CD4-positive, alpha-beta T cell treated with Interleukin-6 at 100 ng/mL for 8 hours (primary cell): Measurements from ENCODE around the gene POR.
"Not testable (repeated sequence)": the region's sequence is repeated elsewhere in the genome, so short reads cannot be mapped to it uniquely, and the experiment has no call there.

ENCODE experiments used
- DNase-seq: peaks from one replicate; pipeline ENCODE4 v3.0.0-alpha.2; 2020; ENCODE audit warnings: mixed read lengths, low spot score

Gene POR

DNA sequence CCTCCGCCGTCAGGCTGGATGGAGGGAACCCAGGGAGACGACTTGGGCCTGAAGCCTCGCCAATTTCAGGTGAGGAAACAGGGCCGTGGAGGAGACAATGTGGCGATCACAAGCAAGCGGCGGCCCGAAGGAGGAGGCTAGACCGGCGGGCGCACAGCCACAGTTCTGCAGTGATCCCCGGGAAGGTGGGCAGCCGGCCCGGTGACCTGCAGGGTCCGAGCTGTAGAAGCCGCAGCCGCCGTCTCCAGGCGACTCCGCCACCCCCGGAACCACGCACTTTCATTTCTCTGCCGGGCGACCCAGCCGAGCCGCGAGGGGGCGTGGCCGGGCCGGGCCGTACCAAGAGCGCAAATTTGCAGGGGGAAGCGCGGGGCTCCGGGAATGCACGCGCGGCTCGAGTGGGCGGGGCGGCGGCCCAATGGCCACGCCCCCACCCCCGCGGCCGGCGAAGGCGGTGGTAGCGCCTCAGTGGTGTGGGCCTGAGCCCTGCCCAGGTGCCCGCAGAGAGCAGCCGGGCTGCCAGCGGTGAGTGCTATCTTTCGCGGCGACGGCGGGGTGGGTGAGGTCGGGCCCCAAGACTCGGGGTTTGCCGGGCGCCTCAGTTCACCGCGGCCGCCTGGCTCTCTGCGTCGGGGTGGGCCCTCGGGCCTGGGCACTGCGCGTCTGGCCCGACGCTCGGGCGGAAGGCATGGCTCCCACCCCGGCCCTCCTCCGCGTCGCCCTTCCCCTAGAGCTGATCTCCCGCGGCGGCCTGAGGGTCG, at the start of gene POR:
Gene POR, plus strand, starts transcription at position 501 of the 761 bp plus-strand sequence. CDS start 38,847 bp downstream, outside the sequence.
- peak; percentile 96 for DNase-seq

DNA sequence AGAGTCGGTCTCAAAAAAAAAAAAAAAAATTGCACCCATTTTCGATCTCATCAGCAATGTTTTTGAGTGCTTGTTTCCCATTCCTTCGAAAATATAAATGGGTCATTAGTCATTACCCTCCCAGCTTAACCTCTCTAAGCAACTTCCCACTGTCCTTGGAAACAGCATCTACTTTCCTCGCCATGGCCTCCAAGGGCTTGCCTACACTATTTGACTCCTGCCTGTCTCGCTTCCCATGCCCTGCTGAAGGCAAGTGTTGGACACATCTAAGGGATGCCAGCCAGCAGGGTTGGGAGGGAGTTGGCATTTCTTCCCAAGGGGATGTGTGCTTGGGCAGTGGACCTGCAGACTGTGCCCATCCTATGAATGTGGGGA, 48.9 kb upstream of the POR start:
- DNase-seq, result no peak

DNA sequence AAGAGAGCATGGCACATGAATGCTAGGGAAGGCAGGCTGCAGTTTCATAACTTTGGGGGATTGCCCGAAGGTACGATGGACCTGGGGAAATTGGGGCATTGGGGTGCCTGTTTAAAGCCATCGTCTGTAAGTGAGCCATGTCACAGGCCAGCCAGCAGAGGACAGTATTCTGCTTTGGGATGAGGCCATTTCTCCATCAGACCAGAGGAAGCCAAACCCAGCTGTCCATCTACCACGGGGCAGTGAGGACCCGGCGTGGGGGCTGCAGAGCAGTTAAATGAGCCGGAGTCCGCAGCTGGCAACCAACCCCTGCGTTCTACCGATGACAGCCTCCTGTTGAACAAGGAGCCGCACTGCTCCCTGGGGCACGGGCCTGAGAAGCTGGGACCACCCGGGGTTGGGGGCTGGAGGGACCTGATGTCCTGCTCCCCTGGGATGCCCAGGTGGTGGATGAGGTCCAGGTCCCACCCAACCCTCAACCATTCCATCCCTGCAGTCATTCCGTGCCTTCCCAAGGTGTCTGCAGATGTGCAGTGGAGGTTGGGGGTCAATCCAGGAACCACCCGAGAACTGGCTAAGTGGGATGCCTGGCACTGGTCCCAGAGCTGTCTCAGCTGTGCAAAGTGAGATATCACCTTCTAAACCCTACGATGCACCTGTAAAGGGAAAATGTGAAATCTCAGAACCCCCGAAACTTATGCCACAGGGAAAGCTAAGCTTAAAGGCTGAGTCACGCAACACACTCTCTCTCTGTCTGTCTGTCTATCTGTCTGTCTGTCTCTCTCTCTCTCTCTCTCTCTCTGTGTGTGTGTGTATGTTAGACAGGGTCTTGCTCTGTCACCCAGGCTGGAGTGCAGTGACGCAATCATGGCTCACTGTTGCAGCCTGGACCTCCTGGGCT, 48.2 kb upstream of the POR start:
- peak; percentile 49 for DNase-seq

DNA sequence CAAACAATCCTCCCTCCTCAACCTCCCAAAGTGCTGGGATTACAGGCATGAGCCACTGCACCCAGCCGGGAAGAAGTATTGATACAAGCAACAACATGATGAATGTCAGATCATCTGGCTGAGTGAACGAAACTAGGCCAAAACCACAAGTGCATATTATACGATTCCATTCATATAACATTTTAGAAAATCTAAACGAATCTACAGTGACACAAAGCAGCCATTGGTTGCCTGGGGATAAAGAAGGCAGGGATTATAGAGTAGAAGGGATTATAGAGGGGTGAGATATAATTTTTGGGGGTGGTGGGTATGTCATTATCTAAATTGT, 47.6 kb upstream of the POR start:
- no peak for DNase-seq

DNA sequence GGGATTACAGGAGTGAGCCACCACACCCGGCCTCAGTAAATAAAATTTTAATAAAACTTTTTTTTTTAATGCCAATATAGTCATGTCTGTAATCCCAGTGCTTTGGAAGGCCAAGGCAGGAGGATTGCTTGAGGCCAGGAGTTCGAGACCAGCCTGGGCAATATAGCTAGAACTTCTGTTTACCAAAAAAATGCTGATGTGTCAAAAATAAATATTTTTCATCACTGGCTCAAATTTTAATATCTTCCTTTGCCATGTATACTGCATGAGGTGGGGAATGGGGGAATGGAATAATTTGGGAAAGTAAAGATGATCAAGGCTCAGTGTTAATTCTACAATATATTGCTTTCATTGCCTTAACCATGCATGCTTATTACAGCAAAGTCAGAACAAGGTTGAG, 46.8 kb upstream of the POR start:
- DNase-seq, result no peak

DNA sequence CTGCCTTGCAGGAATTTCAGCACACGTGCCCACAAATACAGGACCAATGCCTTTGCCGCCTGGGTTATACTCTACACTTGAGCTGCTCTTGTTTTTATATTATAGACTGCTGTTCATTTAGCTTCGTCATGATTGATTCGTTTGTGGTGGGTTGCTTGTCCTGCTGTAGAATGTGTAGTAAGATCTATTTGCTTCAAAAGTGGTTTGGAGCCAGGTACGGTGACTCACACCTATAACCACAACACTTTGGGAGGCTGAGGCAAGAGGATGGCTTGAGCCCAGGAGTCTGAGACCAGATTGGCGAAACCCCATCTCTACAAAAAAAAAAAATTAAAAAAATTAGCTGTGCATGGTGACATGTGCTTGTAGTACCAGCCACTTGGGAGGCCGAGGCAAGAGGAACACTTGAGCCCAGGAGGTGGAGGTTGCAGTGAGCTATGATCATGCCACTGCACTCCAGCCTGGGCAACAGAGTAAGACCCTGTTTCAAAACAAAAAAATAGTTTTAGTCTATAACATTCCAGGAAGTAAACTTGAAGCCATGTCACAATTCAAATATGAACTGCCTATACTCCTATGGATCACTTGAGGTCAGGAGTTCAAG, 45.1 kb upstream of the POR start:
- DNase-seq, result no peak

DNA sequence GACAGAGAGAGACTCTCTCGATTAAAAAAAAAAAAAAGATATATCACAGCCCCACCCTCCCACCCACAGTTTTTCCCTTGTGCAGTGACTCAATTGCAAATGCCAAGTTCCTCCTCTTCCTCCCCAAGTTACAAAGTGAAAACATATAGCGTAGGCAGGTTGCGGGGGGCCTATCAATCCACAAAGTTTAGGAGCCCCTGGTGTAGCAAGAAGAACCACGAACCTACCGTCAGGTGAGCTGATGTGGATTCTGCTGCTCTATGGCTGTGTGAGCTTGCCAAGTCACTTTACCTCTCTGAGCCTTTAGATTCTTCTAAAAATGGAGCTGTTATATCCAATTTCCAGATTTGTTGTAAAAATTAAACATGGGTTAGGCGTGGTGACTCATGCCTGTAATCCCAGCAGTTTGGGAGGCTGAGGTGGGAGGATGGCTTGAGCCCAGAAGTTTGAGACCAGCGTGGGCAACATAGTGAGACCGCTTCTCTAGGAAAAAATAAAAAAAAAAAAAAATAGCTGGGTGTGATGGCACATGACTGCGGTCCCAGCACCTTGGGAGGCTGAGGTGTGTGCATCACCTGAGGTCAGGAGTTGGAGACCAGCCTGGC, 44.3 kb upstream of the POR start:
- no peak for DNase-seq

DNA sequence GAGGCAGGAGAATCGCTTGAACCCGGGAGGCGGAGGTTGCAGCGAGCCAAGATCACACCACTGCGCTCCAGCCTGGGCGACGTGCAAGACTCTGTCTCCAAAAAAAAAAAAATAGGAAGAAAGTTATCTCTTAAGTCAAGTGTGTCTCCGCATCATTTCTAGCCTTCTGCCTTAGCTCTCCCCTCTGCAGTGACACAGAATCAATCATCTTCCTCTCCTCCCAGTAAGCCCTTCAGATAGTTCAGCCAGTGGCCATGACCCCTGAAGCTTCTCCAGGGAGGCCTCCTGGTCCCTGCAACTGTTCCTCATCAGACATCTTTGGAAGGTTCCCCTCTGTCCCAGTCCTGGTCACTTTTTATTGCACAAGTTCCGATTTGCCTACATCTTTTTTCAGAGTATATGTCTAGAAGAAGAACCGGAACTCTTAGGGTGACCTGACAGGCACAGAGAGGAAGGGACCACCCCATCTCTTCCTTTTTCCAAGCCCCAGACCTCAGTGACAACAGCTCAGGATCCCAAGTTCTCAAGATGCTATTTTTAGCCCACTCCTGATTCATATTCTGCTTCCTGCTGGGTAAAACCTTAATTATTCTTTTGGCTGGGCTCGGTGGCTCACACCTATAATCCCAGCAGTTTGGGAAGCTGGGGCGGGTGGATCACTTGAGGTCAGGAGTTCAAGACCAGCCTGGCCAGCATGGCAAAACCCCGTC, 42.7 kb upstream of the POR start:
- DNase-seq, result no peak

DNA sequence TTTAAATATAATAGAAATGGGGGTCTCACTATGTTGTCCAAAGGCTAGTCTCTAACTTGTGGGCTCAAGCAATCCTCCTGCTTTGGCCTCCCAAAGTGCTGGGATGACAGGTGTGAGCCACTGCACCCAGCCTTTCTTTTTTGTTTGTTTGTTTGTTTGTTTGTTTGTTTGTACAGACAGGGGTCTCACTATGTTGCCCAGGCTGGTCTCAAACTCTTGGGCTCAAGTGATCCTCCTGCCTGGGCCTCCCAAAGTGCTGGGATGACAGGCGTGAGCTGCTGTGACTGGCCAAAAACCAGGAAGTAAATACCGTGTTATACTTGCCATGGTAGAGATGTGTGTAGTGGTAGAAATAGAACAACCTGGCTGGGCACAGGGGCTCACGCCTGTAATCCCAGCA, 40.8 kb upstream of the POR start:
- not testable (repeated sequence) for DNase-seq

DNA sequence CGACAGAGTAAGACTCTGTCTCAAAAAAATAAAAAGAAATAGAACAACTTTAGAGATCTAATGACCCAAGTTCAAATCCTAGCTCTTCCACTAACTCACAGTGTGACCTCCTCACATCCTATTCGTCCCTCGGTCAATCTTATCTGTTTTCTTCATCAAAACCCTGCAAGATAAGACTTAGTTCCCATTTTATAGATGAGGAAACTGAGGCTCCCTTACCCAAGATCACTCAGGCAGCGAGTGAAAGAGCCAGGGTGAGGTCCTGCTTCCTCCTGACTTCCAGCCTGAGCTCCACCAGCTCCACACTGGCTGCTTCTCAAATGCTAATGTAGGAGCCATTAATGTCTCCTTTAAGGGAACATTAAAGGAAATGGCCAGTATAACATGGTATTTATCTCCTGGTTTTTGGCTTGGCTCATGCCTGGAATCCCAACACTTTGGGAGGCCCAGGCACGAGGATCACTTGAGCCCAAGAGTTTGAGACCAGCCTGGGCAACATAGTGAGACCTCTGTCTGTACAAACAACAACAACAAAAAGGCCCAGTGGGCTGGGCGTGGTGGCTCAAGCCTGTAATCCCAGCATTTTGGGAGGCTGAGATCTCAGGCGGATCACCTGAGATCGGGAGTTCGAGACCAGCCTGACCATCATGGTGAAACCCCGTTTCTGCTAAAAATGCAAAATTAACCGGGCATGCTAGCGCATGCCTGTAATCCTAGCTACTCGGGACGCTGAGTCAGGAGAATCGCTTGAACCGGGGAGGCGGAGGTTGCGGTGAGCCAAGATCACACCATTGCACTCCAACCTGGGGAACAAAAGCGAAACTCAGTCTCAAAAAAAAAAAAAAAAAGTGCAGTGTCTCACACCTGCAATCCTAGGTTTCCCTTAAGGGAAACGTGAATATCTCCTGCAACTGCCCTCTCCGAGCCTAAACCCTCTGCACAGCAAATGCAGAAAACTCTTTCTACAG, 39.6 kb upstream of the POR start:
- DNase-seq, result no peak

DNA sequence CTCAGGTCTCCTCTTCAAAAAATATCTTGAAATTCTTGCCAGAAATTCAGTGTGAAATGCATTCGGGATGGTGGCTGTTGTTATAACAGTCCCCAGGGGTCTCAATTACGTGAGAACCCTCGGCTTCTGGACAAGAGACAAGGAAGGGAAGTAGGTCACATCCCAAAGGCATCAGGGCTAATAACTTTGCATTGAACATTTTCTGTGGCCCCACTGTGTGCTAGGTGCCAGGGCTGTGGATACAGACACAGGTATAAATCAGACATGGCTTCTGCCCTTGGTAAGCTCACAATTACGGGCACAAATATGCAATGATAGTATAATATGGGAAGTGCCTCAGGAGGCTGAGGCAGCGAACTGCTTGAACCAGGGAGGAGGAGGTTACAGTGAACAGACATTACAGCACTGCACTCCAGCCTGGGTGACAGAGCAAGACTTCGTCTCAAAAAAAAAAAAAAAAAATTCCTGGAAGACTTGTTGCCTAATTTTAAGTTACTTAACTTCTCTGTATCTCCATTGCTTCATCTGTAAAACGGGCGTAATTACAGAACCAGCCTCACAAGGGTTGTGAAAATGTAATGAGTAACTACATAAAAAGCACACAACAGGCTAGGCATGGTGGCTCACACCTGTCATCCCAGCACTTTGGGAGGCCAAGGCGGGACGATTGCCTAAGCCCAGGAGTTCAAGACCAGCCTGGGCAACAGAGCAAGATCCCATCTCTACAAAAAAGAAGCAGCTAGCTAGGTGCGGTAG, 38.7 kb upstream of the POR start:
- DNase-seq, result no peak

DNA sequence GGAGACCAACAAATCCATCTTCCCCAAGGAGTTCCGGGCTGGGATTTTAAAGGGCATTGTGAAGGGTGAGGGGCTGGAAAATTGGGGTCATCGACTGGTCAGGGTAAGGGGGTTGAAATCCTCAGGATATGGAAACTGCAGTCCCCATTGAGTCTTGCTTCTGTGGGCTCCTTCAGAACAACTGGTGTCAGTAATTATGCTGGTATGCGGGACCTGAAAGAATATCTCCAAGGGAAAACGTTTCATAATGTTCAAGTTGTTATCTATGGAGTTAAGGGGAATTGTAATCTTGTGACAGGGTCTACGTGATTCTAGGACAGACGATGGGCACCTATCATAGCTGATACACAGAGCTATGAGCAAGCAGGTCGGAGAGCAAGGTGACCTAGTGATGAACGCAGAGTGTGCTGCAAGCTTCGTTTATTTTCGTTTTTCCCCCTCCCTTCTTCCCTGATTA, 36.6 kb upstream of the POR start:
- DNase-seq, result no peak

DNA sequence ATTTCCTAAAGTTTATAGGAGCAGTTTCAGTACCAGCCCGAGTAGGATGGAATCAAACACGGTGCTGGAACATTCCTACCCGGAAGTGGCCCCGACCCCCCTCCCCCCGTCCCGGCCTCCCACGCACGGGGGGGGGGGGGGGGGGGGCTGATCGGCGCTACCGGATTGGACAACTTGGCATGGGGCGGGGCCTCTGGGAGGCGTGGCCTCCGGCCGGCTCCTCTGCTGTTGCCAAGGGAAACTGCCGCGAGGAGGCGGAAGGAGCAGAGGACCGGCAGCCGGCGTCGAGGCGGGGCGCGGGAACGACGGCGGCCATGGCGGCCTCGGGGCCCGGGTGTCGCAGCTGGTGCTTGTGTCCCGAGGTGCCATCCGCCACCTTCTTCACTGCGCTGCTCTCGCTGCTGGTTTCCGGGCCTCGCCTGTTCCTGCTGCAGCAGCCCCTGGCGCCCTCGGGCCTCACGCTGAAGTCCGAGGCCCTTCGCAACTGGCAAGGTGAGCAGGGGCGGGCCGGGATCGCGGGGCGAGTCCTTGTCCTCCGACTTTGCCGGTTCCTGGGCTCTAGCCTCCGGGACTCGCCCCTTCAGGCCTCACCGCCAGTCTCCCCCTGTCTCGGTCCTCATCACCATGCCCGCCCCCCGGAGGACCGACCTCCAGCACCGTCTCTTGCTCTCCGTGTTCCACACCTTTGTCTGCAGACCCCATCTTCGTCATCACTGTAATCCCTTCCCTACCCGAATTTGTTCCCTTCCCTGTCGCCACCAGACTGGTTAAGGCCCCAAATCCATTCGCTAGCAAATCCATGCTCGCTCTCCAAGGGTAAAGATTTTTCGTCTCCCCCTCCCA, 36.0 kb upstream of the POR start, which contains the start of gene RHBDD2:
Gene RHBDD2, plus strand, starts transcription at position 266 of the 843 bp plus-strand sequence. Its CDS starts 49 bp downstream, at position 315.
- peak; percentile 97 for DNase-seq

DNA sequence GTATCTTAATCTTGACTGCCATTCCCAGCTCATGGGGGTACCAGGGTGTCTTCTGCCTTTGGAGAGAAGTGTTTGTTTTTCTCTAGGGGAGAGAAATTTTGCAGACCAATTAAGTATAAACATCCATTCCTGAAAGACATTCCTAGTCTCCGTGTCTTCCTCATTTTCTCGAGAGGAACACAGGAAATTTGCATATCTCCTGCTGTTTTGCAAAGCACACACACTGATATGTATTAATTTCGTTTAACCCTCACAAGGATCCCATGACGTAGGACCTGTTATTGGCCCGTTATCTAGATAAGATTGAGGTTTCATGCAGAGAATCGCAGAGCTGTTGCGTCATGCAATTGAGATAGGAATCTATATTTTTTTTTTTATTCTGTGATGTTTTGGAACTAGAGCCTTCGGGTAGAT, 35.2 kb upstream of the POR start:
- peak; percentile 34 for DNase-seq

DNA sequence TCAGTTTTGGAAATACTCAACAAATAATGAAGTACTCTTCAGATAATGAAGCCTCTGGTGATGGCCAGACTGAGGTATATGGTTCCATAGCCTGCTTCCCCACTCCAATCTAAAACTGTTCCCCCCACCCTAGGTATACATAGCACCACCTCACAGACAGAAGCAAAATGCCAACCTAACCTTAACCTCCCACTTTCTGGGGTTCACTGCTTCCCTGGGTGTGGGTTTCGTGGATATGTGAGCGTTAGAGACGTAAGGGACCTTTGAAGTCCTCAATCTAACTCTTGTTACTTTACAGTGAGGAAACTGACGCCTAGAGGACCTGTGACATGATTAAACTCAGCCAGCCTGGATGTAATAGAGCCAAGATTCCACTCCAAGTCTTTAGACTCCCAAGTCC, 34.7 kb upstream of the POR start:
- no peak for DNase-seq

DNA sequence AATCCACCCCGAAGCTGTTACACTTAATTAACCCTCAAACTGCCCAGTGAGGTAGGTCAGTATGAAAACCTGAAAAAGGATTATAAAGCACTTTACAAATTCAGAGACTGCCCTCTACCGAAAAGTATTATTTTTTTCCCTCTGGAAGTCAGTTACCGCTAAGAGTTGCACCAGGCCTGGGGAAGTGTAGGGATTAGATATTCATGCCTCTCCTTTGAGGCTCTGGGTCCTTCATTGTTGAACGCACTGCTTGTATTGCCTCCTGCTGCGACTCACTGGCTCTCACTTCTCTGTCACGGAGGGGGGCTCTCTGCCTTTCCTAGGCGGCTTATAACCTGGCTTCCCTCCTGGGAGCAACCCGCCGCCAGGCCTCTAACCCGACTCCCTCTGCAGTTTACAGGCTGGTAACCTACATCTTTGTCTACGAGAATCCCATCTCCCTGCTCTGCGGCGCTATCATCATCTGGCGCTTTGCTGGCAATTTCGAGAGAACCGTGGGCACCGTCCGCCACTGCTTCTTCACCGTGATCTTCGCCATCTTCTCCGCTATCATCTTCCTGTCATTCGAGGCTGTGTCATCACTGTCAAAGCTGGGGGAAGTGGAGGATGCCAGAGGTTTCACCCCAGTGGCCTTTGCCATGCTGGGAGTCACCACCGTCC, 33.4 kb upstream of the POR start:
- no peak for DNase-seq

DNA sequence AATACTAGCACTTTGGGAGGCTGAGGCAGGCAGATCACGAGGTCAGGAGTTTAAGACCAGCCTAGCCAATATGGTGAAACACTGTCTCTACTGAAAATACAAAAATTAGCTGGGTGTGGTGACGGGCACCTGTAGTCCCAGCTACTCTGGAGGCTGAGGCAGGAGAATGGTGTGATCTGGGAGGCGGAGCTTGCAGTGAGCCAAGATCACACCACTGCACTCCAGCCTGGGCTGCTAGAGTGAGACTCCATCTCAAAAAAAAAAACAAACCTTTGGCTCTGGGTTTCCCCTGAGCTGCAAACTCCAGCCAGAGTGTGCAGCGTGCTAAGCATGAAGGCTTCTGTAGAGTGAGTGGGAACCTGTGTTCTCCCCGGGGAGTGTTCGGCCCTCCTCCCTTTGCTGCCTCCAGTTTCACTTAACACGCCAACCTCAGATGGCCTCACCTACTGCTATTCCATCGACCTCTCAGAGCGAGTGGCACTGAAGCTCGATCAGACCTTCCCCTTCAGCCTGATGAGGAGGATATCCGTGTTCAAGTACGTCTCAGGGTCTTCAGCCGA, 31.6 kb upstream of the POR start:
- DNase-seq, result not testable (repeated sequence)

DNA sequence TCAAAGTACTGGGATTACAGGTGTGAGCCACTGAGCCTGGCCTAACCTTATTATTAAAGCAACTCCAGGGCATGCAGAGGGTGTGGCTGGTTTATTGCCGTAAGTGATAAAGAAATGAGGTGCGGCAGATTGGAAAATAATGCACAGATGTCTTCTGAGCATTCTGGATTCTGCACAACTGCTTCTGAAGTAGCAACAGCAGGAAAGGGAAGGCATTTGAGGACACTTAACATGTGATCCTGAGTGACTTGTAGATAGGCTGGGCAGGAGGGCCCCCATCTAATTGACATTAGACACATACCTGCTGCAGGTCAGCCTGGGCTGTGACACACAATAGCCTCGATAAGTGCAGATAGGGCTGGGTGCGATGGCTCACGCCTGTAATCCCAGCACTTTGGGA, 30.5 kb upstream of the POR start:
- DNase-seq, result no peak
